ENCODE measurements around the gene TMEM116.
"Not testable (repeated sequence)": the region's sequence is repeated elsewhere in the genome, so short reads cannot be mapped to it uniquely, and the experiment has no call there.

Gene TMEM116

GRCh38 chr12:112008918-112009317 is 4.0 kb downstream of the TMEM116 start:
- no peak for DNase-seq

GRCh38 chr12:112007945-112008344 is 5.0 kb downstream of the TMEM116 start:
- DNase-seq: no peak

- DNase-seq: no peak
Observed at GRCh38 chr12:112005419-112006395, 7.3 kb downstream of the TMEM116 start.

- no peak for DNase-seq
Observed at GRCh38 chr12:112004041-112004440, 8.9 kb downstream of the TMEM116 start.

- DNase-seq: no peak
Observed at GRCh38 chr12:112001576-112001975, 11.4 kb downstream of the TMEM116 start.

GRCh38 chr12:112000820-112001219 is 12.1 kb downstream of the TMEM116 start:
- DNase-seq: no peak

GRCh38 chr12:111999129-111999528 is 13.8 kb downstream of the TMEM116 start:
- DNase-seq: not testable (repeated sequence)

GRCh38 chr12:111998015-111998414 is 14.9 kb downstream of the TMEM116 start:
- no peak for DNase-seq

- DNase-seq: no peak
Observed at GRCh38 chr12:111997300-111997699, 15.7 kb downstream of the TMEM116 start.

- DNase-seq: no peak
Observed at GRCh38 chr12:111995782-111996480, 17.0 kb downstream of the TMEM116 start.

- peak; percentile 60 for DNase-seq
Observed at GRCh38 chr12:111994211-111995111, 18.5 kb downstream of the TMEM116 start.

GRCh38 chr12:111993292-111994150 is 19.4 kb downstream of the TMEM116 start:
- peak; percentile 62 for DNase-seq

- no peak for DNase-seq
Observed at GRCh38 chr12:111992464-111992863, 20.5 kb downstream of the TMEM116 start.

- no peak for DNase-seq
Observed at GRCh38 chr12:111991946-111992345, 21.0 kb downstream of the TMEM116 start.

- no peak for DNase-seq
Observed at GRCh38 chr12:111991535-111991934, 21.4 kb downstream of the TMEM116 start.

- no peak for DNase-seq
Observed at GRCh38 chr12:111984820-111985219, 28.1 kb downstream of the TMEM116 start.

- no peak for DNase-seq
Observed at GRCh38 chr12:111981987-111982386, 31.0 kb downstream of the TMEM116 start.

- no peak for DNase-seq
Observed at GRCh38 chr12:111980598-111980997, 32.4 kb downstream of the TMEM116 start.

- DNase-seq: no peak
Observed at GRCh38 chr12:111978545-111978944, 34.4 kb downstream of the TMEM116 start.

GRCh38 chr12:111976860-111977259 is 36.1 kb downstream of the TMEM116 start:
- no peak for DNase-seq

- no peak for DNase-seq
Observed at GRCh38 chr12:111976291-111976690, 36.7 kb downstream of the TMEM116 start.
